GM19324 (cell line): ENCODE results near the gene RHPN2.
"Not testable (repeated sequence)": the region's sequence is repeated elsewhere in the genome, so short reads cannot be mapped to it uniquely, and the experiment has no call there.

ENCODE experiments used
- ATAC-seq: cut with Tn5 transposase; IDR thresholded peaks from one replicate; pipeline ENCODE4 v1.9.1; 2021; ENCODE audit warnings: mild to moderate bottlenecking, moderate library complexity; ENCODE audit not compliant: unreplicated experiment, low FRiP score

RHPN2 gene

GRCh38 chr19:33035461-33035860, 29.2 kb downstream of the RHPN2 start:
- no peak for ATAC-seq

GRCh38 chr19:33032218-33032781, 32.4 kb downstream of the RHPN2 start:
- ATAC-seq, result no peak

- no peak for ATAC-seq
These were observed 34.9 kb downstream of the RHPN2 start for GRCh38 chr19:33029746-33030303.

GRCh38 chr19:33026602-33027001, 38.1 kb downstream of the RHPN2 start:
- not testable (repeated sequence) for ATAC-seq

GRCh38 chr19:33025468-33026238, 39.0 kb downstream of the RHPN2 start:
- not testable (repeated sequence) for ATAC-seq

GRCh38 chr19:33024398-33024797, 40.3 kb downstream of the RHPN2 start:
- ATAC-seq, result no peak

- ATAC-seq, result no peak
These were observed 42.1 kb downstream of the RHPN2 start for GRCh38 chr19:33022472-33023116.

- not testable (repeated sequence) for ATAC-seq
These were observed 53.8 kb downstream of the RHPN2 start for GRCh38 chr19:33010891-33011290.

- ATAC-seq, result no peak
These were observed 56.0 kb downstream of the RHPN2 start for GRCh38 chr19:33008738-33009137.

- ATAC-seq, result no peak
These were observed 59.2 kb downstream of the RHPN2 start for GRCh38 chr19:33005440-33005839.

- ATAC-seq, result not testable (repeated sequence)
These were observed 61.2 kb downstream of the RHPN2 start for GRCh38 chr19:33003424-33004024.

GRCh38 chr19:33002126-33002865, 62.4 kb downstream of the RHPN2 start:
- ATAC-seq, result not testable (repeated sequence)

- ATAC-seq, result no peak
These were observed 63.8 kb downstream of the RHPN2 start for GRCh38 chr19:33000910-33001309.

- no peak for ATAC-seq
These were observed 64.2 kb downstream of the RHPN2 start for GRCh38 chr19:33000510-33000909.

- ATAC-seq, result no peak
These were observed 66.0 kb downstream of the RHPN2 start for GRCh38 chr19:32998722-32999121.

- no peak for ATAC-seq
These were observed 66.9 kb downstream of the RHPN2 start for GRCh38 chr19:32997716-32998355.

- ATAC-seq, result not testable (repeated sequence)
These were observed 67.6 kb downstream of the RHPN2 start for GRCh38 chr19:32997061-32997464.

- not testable (repeated sequence) for ATAC-seq
These were observed 68.7 kb downstream of the RHPN2 start for GRCh38 chr19:32995966-32996365.

- no peak for ATAC-seq
These were observed 76.0 kb downstream of the RHPN2 start for GRCh38 chr19:32988724-32989123.

- not testable (repeated sequence) for ATAC-seq
These were observed 76.4 kb downstream of the RHPN2 start for GRCh38 chr19:32988254-32988653.
